B cell (primary cell): ENCODE results near the gene COL16A1.

ENCODE experiments used
- EZH2 ChIP-seq: IDR thresholded peaks from 2 replicates; pipeline ENCODE4 v1.6.1; 2012; ENCODE audit warnings: borderline replicate concordance, low read depth, mild to moderate bottlenecking, moderate library complexity, low read length; ENCODE audit not compliant: insufficient read depth, poor library complexity, severe bottlenecking
- TF ChIP-seq, protein P1 (sequence below): fragments of 200-600 bp; IDR thresholded peaks from one replicate; pipeline ENCODE4 v1.8.0; 2022; ENCODE audit warnings: antibody characterized with exemption, mild to moderate bottlenecking

DNA sequence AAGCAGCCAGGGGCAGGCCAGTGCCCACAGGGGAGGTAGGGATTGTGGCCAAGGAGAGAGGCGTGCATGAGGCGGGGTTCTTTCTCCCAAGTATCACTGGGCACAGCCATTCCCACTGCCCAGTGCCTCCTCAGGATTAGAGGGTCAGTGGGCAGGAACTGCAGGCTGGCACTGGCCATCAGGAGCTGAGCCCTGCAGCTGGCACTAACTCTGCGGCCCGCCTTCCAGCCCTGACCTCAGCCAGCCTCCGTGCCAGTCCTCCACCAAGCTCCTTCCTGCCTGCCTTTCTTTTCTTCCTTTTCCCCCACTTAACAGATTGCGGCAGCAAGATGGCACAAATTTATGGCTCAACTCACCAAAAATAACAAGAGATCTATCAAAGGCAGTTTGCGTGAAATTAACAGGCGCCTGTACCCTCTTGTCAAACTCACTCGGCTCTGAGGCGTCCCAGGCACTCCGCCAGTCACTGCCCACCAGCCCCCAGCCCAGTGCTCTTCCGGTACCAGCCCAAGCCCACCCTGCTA, 49.2 kb upstream of the COL16A1 start:
- TF ChIP-seq EZH2: no peak
- TF ChIP-seq, protein P1, sequence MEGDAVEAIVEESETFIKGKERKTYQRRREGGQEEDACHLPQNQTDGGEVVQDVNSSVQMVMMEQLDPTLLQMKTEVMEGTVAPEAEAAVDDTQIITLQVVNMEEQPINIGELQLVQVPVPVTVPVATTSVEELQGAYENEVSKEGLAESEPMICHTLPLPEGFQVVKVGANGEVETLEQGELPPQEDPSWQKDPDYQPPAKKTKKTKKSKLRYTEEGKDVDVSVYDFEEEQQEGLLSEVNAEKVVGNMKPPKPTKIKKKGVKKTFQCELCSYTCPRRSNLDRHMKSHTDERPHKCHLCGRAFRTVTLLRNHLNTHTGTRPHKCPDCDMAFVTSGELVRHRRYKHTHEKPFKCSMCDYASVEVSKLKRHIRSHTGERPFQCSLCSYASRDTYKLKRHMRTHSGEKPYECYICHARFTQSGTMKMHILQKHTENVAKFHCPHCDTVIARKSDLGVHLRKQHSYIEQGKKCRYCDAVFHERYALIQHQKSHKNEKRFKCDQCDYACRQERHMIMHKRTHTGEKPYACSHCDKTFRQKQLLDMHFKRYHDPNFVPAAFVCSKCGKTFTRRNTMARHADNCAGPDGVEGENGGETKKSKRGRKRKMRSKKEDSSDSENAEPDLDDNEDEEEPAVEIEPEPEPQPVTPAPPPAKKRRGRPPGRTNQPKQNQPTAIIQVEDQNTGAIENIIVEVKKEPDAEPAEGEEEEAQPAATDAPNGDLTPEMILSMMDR: no peak
